ENCODE results near the gene GLDN.

The GLDN gene

GRCh38 chr15:51374131-51374530 lies 32.7 kb downstream of the GLDN start:
- H3K9me3 ChIP-seq (ENCODE audit: low read length) = no peaks in the 10 kb centered on the region
- H3K27me3 ChIP-seq (ENCODE audit: insufficient read depth, low read length) = peaks cover 2% of the 10 kb centered on the region
- H3K36me3 ChIP-seq (ENCODE audit: insufficient read depth, low read length) = no peaks in the 10 kb centered on the region
- no peak overlapping the region for H3K4me3 ChIP-seq (ENCODE audit: low read length)
- no peaks in the 10 kb centered on the region for H3K4me1 ChIP-seq (ENCODE audit: insufficient read depth, low read length)
- no peak overlapping the region for H2AFZ ChIP-seq (ENCODE audit: low read depth, low read length)

DNA sequence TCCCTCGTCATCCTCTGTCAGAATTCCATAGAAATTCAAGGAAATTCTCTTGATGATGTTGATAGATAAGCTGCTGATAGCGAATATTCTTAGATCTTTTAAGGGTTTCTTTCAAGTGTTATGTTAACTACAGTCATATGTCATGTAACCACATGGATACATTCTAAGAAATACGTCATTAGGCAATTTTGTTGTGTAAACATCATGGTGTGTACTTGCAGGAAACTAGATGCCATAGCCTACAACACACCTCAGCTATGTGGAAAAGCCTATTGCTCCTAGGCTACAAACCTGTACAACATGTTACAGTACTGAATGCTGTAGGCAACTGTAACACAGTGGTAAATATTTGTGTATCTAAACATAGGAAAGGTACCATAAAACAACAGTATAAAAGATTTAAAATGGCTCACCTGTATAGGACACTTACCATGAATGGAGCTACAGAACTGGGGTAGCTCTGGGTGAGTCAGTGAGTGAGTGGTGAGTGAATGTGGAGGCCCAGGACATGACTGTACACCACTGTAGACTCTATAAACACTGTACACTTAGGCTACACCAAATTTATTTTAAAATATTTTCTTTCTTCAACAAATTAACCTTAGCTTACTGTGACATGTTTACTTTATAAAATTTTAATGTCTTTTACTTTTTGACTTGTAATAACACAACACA lies 34.6 kb downstream of the GLDN start:
- H3K4me1 ChIP-seq (ENCODE audit: insufficient read depth, low read length) = no peaks in the 10 kb centered on the region
- no peaks in the 10 kb centered on the region for H3K9me3 ChIP-seq (ENCODE audit: low read length)
- peaks cover 2% of the 10 kb centered on the region for H3K27me3 ChIP-seq (ENCODE audit: insufficient read depth, low read length)
- H2AFZ ChIP-seq (ENCODE audit: low read depth, low read length) = no peak overlapping the region
- no peak overlapping the region for H3K4me3 ChIP-seq (ENCODE audit: low read length)
- H3K36me3 ChIP-seq (ENCODE audit: insufficient read depth, low read length) = no peaks in the 10 kb centered on the region

GRCh38 chr15:51377038-51377786 lies 35.8 kb downstream of the GLDN start:
- peaks cover 2% of the 10 kb centered on the region for H3K27me3 ChIP-seq (ENCODE audit: insufficient read depth, low read length)
- H3K36me3 ChIP-seq (ENCODE audit: insufficient read depth, low read length) = no peaks in the 10 kb centered on the region
- no peak overlapping the region for H3K4me3 ChIP-seq (ENCODE audit: low read length)
- H3K9me3 ChIP-seq (ENCODE audit: low read length) = no peaks in the 10 kb centered on the region
- H2AFZ ChIP-seq (ENCODE audit: low read depth, low read length) = no peak overlapping the region
- no peaks in the 10 kb centered on the region for H3K4me1 ChIP-seq (ENCODE audit: insufficient read depth, low read length)

- peaks cover 2% of the 10 kb centered on the region for H3K27me3 ChIP-seq (ENCODE audit: insufficient read depth, low read length)
- H3K4me1 ChIP-seq (ENCODE audit: insufficient read depth, low read length) = no peaks in the 10 kb centered on the region
- H3K36me3 ChIP-seq (ENCODE audit: insufficient read depth, low read length) = no peaks in the 10 kb centered on the region
- no peaks in the 10 kb centered on the region for H3K9me3 ChIP-seq (ENCODE audit: low read length)
- H3K4me3 ChIP-seq (ENCODE audit: low read length) = no peak overlapping the region
- H2AFZ ChIP-seq (ENCODE audit: low read depth, low read length) = no peak overlapping the region
These were observed 37.0 kb downstream of the GLDN start for GRCh38 chr15:51378406-51378805.

DNA sequence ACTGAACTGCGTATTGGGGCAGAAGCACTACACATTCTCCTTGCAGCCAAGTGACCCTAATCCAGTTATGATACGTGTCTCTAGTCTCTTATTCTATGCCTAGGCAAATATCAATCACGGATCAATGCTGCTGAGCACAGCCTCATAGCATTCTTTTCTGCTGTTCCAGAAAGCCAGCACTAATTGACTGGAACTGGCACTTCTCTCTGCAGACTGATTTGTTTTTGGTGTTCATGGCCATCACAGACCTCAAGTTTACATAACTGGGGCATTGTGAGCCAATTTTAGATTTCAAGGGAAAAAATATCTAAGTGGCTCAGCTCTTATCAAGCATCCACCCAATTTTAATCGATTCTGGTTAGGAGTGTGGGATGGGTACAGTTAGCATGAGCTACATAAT lies 37.9 kb downstream of the GLDN start:
- Histone ChIP-seq H2AFZ (ENCODE audit: low read depth, low read length) (no peak overlapping the region), H3K27me3 (ENCODE audit: insufficient read depth, low read length) (peaks cover 2% of the 10 kb centered on the region), H3K36me3 (ENCODE audit: insufficient read depth, low read length) (no peaks in the 10 kb centered on the region), H3K4me3 (ENCODE audit: low read length) (no peak overlapping the region), H3K9me3 (ENCODE audit: low read length) (no peaks in the 10 kb centered on the region), H3K4me1 (ENCODE audit: insufficient read depth, low read length) (no peaks in the 10 kb centered on the region)

DNA sequence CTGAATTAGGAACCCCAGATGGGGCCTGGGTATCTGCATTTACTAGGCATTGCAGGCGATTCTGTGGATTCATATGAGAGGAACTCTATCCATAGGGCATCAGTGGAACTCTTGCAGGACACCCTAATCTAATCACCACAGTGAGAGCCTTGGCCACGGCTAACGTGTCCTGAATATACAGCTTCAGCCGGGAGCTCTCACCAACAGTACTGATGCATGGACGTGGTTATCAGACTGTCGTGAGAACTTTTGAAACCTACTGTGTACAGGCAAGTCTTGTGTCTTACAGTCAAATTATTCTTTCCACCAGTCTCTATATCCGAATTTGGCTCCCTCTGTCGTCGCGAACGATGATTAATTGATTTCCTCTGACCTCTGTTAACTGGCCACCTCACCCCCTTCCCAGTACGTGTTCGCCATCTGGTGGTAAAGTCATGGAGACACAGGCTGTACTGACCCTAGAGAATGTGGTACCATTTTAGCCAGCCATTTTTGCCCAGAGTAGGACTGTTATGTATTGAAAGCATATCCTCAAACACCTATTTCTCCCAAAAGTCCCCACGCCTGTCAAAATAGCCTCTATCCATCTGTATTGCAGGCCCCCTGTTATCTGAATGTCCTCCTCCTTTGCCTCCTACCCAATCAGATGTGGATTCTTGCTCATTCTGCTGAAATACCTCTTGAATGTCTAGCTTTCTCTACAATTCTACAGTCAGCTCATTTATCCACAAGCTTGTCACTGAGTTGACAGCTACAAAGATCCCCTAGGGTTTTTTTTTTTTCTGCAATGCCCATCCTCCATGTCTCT lies 39.7 kb downstream of the GLDN start:
- Histone ChIP-seq H3K9me3 (ENCODE audit: low read length) (no peaks in the 10 kb centered on the region), H3K27me3 (ENCODE audit: insufficient read depth, low read length) (peaks cover 2% of the 10 kb centered on the region), H2AFZ (ENCODE audit: low read depth, low read length) (no peak overlapping the region), H3K4me1 (ENCODE audit: insufficient read depth, low read length) (no peaks in the 10 kb centered on the region), H3K36me3 (ENCODE audit: insufficient read depth, low read length) (no peaks in the 10 kb centered on the region), H3K4me3 (ENCODE audit: low read length) (no peak overlapping the region)

DNA sequence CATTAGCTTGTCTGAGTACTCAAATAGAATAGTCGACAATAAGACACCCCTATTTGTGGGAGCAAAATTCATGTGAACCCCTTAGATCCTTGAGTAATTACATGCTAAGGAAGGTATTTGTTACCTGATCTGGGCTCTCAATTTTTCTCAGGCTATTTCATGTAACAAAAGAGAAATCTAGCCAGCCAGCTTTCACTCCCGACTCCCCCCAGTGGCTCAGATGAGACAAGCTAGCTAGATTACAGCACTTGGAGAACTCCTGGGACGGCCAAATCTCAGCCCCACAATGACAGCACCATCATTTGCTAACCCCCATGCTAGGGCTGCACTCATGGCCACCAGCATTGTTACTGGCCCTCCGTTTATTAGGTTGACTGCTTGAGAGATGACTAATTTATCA lies 41.3 kb downstream of the GLDN start:
- no peak overlapping the region for H2AFZ ChIP-seq (ENCODE audit: low read depth, low read length)

DNA sequence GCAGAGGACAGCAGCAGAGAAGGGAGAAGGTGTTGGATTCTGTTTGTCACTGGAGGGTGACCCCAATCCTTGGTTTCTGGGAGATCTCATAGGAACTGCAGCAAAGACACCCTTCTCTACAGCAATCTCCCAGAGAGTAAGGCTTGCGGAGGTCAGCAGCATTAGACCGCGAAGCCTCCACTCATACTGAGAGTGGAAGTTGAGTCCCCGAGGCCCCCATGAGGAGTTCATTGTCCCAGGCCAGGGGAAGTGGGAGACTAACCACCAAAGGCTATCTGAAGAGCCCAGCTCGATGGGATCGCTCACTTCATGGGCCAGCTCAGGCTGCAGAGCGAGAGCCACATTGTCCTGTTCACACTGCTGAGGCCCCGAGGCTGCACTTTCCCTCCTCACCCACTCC lies 44.6 kb downstream of the GLDN start:
- Histone ChIP-seq H3K36me3 (ENCODE audit: insufficient read depth, low read length) (no peaks in the 10 kb centered on the region), H3K9me3 (ENCODE audit: low read length) (no peaks in the 10 kb centered on the region)

More for the DNA sequence above, 41.3 kb downstream of the GLDN start:
- Histone ChIP-seq H3K4me1 (ENCODE audit: insufficient read depth, low read length) (no peaks in the 10 kb centered on the region), H3K36me3 (ENCODE audit: insufficient read depth, low read length) (no peaks in the 10 kb centered on the region), H3K4me3 (ENCODE audit: low read length) (no peak overlapping the region), H3K27me3 (ENCODE audit: insufficient read depth, low read length) (peaks cover 2% of the 10 kb centered on the region), H3K9me3 (ENCODE audit: low read length) (no peaks in the 10 kb centered on the region)

DNA sequence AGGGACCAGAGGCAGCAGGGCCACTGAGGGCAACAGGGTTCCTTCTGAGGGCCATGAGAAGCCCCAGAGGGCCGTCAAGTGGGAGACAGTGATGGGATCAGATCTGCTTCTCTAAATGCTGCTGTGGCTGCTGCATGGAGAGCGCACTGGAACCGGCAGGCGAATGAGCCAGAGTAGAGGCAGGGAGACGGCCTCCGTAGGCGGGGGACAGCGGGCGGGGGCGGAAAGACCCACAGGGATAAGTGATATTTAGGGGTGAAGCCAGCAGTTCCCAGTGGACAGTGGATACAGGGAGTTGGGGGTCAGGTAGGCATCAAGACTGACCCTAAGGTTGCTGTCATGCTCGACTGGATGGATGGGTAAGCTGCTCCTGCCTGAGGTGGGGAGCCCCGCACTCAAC lies 45.0 kb downstream of the GLDN start:
- Histone ChIP-seq H3K27me3 (ENCODE audit: insufficient read depth, low read length) (no peaks in the 10 kb centered on the region), H3K4me3 (ENCODE audit: low read length) (no peak overlapping the region), H3K4me1 (ENCODE audit: insufficient read depth, low read length) (peaks cover 11% of the 10 kb centered on the region), H3K9me3 (ENCODE audit: low read length) (no peaks in the 10 kb centered on the region), H3K36me3 (ENCODE audit: insufficient read depth, low read length) (no peaks in the 10 kb centered on the region), H2AFZ (ENCODE audit: low read depth, low read length) (no peak overlapping the region)

More for the DNA sequence above, 44.6 kb downstream of the GLDN start:
- no peak overlapping the region for H2AFZ ChIP-seq (ENCODE audit: low read depth, low read length)
- H3K4me3 ChIP-seq (ENCODE audit: low read length) = no peak overlapping the region
- no peaks in the 10 kb centered on the region for H3K27me3 ChIP-seq (ENCODE audit: insufficient read depth, low read length)
- H3K4me1 ChIP-seq (ENCODE audit: insufficient read depth, low read length) = peaks cover 7% of the 10 kb centered on the region

DNA sequence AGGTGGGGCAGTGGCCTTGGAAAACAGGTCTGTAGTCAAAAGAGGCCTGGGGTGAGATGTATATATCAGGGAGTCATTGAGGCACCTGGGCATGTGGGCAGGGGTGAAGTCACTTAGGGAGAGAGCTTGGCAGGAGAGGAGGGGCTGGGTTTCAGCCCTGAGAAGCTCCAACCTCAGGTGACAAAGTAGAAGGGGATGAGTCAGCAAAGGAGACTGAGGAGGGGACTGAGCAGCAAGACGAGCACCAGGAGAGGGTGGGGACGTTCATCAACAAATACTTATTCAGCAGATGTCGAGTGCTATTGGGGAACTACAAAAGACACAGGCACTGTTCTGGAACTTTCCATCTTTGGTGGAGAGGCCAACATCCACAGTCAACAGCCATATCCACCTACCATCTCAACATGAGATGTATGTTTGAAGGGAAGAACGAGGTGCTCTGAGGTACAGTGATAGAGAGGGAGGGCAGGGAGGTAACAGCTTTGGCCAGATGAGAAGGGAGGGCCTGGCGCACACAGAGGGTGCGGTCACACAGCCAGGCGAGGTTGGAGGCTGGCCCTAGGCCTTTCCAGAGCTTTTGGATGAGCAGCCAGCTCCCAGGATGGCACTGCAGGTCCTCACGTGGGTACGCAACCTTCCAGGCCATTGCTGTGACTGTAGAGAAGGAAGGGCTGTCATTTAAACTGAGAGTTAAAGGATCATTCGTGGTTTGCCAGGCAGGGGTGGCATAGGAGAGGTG lies 45.7 kb downstream of the GLDN start:
- Histone ChIP-seq H3K4me1 (ENCODE audit: insufficient read depth, low read length) (peaks cover 11% of the 10 kb centered on the region), H3K27me3 (ENCODE audit: insufficient read depth, low read length) (no peaks in the 10 kb centered on the region), H3K36me3 (ENCODE audit: insufficient read depth, low read length) (no peaks in the 10 kb centered on the region), H3K9me3 (ENCODE audit: low read length) (no peaks in the 10 kb centered on the region), H2AFZ (ENCODE audit: low read depth, low read length) (no peak overlapping the region), H3K4me3 (ENCODE audit: low read length) (no peak overlapping the region)

DNA sequence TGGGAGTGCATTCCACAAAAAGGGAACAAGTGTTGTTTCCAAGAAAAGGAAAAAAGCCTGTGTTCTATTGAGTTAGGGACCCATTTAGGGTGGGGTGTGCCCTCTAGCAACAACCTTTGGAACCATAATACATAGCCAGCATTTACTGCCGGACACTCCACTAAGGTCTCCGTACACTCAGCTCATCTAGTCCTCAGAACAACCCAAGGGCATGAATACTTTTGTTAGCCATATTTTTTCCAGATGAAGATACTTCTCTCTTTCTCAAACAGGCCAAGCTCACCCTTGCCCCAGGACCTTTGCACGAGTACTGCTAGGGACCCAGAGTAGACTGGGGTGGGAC lies 46.2 kb downstream of the GLDN start:
- Histone ChIP-seq H3K4me3 (ENCODE audit: low read length) (no peak overlapping the region), H3K27me3 (ENCODE audit: insufficient read depth, low read length) (no peaks in the 10 kb centered on the region), H3K9me3 (ENCODE audit: low read length) (no peaks in the 10 kb centered on the region), H3K36me3 (ENCODE audit: insufficient read depth, low read length) (no peaks in the 10 kb centered on the region), H2AFZ (ENCODE audit: low read depth, low read length) (no peak overlapping the region), H3K4me1 (ENCODE audit: insufficient read depth, low read length) (peaks cover 11% of the 10 kb centered on the region)

GRCh38 chr15:51388726-51389125 lies 47.3 kb downstream of the GLDN start:
- H3K36me3 ChIP-seq (ENCODE audit: insufficient read depth, low read length) = no peaks in the 10 kb centered on the region
- H3K27me3 ChIP-seq (ENCODE audit: insufficient read depth, low read length) = no peaks in the 10 kb centered on the region
- H3K4me1 ChIP-seq (ENCODE audit: insufficient read depth, low read length) = peaks cover 11% of the 10 kb centered on the region
- H2AFZ ChIP-seq (ENCODE audit: low read depth, low read length) = no peak overlapping the region
- H3K9me3 ChIP-seq (ENCODE audit: low read length) = no peaks in the 10 kb centered on the region
- no peak overlapping the region for H3K4me3 ChIP-seq (ENCODE audit: low read length)
